Karpas-422 (cell line): ENCODE data around the gene PPP2R5E. TPM values are rescaled to one million over a fixed set of nuclear protein-coding genes. Genes with fewer than 3 reads are reported as not detected.

ENCODE experiments used
- DNase-seq: peaks from one replicate; pipeline ENCODE4 v3.0.0-alpha.2; 2015
- H2AFZ ChIP-seq: fragments of 200-600 bp; sonication (generic); 2 replicates; pipeline ENCODE4 v1.6.1; 2014; ENCODE audit warnings: antibody characterized with exemption, low read length, mixed read lengths
- H3K27ac ChIP-seq: fragments of 200-600 bp; sonication (generic); 2 replicates; pipeline ENCODE4 v1.5.1; 2014; ENCODE audit warnings: mild to moderate bottlenecking, low read length, moderate library complexity
- H3K27me3 ChIP-seq: fragments of 200-600 bp; sonication (generic); 2 replicates; pipeline ENCODE4 v1.6.1; 2014; ENCODE audit warnings: low read length, mixed read lengths
- H3K36me3 ChIP-seq: fragments of 200-600 bp; sonication (generic); 2 replicates; pipeline ENCODE4 v1.6.1; 2014; ENCODE audit warnings: low read length, mixed read lengths; ENCODE audit not compliant: insufficient read depth
- H3K4me1 ChIP-seq: fragments of 200-600 bp; sonication (generic); 2 replicates; pipeline ENCODE4 v1.6.1; 2014; ENCODE audit warnings: mild to moderate bottlenecking, low read length, mixed read lengths
- H3K4me2 ChIP-seq: fragments of 200-600 bp; sonication (generic); 2 replicates; pipeline ENCODE4 v1.6.1; 2014; ENCODE audit warnings: low read length, low read depth, mild to moderate bottlenecking; ENCODE audit not compliant: poor library complexity, severe bottlenecking
- H3K4me3 ChIP-seq: fragments of 200-600 bp; sonication (generic); 2 replicates; pipeline ENCODE4 v1.5.1; 2014; ENCODE audit warnings: mild to moderate bottlenecking, antibody characterized with exemption, low read length, mixed read lengths
- H3K79me2 ChIP-seq: fragments of 200-600 bp; sonication (generic); 2 replicates; pipeline ENCODE4 v1.6.1; 2014; ENCODE audit warnings: mild to moderate bottlenecking, low read length, mixed read lengths
- H3K9ac ChIP-seq: fragments of 200-600 bp; sonication (generic); 2 replicates; pipeline ENCODE4 v1.6.0; 2014; ENCODE audit warnings: low read length
- H3K9me2 ChIP-seq: fragments of 200-600 bp; sonication (generic), shearing (Covaris generic); replicated peaks from 2 replicates; pipeline ENCODE4 v1.6.0; 2014; ENCODE audit warnings: mild to moderate bottlenecking, low read length, moderate library complexity; ENCODE audit not compliant: insufficient read depth
- H3K9me3 ChIP-seq: fragments of 300-700, 200-600 bp; sonication (generic); 2 replicates; pipeline ENCODE4 v1.6.1; 2014; ENCODE audit warnings: low read length, mixed read lengths
- H4K20me1 ChIP-seq: fragments of 200-600 bp; sonication (generic); 2 replicates; pipeline ENCODE4 v1.6.1; 2014; ENCODE audit warnings: mild to moderate bottlenecking, antibody characterized with exemption, low read length, low read depth; ENCODE audit not compliant: insufficient read depth
- total RNA-seq: library from RNA; depleted of rRNA; stranded (reverse); fragments of >200 nt; shearing (Covaris generic); gene quantifications from 2 replicates; pipeline ENCODE4 v1.2.3, GENCODE V29; 2014; ENCODE audit warnings: low replicate concordance

The PPP2R5E gene
- total RNA-seq, 1 experiment from 2014 or later: 58.3 TPM

- Histone ChIP-seq H3K36me3 (no peaks in the 10 kb centered on the region), H3K4me3 (no peak overlapping the region), H3K9ac (no peak overlapping the region), H3K27me3 (no peaks in the 10 kb centered on the region), H3K4me1 (no peaks in the 10 kb centered on the region), H3K9me2 (no peaks in the 10 kb centered on the region), H3K9me3 (no peaks in the 10 kb centered on the region), H3K4me2 (no peak overlapping the region), H3K27ac (no peak overlapping the region), H4K20me1 (no peaks in the 10 kb centered on the region), H2AFZ (no peak overlapping the region), H3K79me2 (no peaks in the 10 kb centered on the region)
- DNase-seq: no peak
Observed at GRCh38 chr14:63345826-63346225, 197.4 kb downstream of the PPP2R5E start.

DNA sequence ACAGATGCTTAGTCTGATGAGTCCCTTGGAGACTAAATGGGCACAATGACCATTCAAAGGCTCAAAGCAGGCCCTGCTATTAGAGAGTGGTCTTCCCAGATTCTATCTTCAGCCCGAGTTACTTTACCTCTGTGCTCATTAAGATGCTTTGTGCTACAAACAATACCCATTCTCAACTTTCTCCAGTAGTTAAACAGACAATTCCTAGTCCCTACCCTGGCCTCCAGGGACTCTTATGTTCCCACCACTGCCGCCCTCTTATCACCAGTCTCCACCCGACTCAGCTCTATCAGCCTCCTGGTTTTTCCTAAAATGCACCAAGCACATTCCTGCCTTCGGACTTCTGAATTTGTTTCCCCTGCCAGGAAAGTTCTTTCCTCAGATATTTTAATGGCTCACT is 198.8 kb downstream of the PPP2R5E start:
- Histone ChIP-seq H2AFZ (no peak overlapping the region), H3K4me3 (no peak overlapping the region), H4K20me1 (no peaks in the 10 kb centered on the region), H3K27me3 (no peaks in the 10 kb centered on the region), H3K4me1 (no peaks in the 10 kb centered on the region), H3K36me3 (no peaks in the 10 kb centered on the region), H3K27ac (no peak overlapping the region), H3K9me2 (no peaks in the 10 kb centered on the region), H3K4me2 (no peak overlapping the region), H3K79me2 (no peaks in the 10 kb centered on the region), H3K9me3 (no peaks in the 10 kb centered on the region), H3K9ac (no peak overlapping the region)
- no peak for DNase-seq

- Histone ChIP-seq H3K36me3 (no peaks in the 10 kb centered on the region), H4K20me1 (no peaks in the 10 kb centered on the region), H3K4me3 (no peak overlapping the region), H2AFZ (no peak overlapping the region), H3K27ac (no peak overlapping the region), H3K79me2 (no peaks in the 10 kb centered on the region), H3K27me3 (no peaks in the 10 kb centered on the region), H3K9me3 (no peaks in the 10 kb centered on the region), H3K4me2 (no peak overlapping the region), H3K9me2 (no peaks in the 10 kb centered on the region), H3K9ac (no peak overlapping the region), H3K4me1 (no peaks in the 10 kb centered on the region)
- DNase-seq: no peak
Observed at GRCh38 chr14:63343878-63344277, 199.3 kb downstream of the PPP2R5E start.

DNA sequence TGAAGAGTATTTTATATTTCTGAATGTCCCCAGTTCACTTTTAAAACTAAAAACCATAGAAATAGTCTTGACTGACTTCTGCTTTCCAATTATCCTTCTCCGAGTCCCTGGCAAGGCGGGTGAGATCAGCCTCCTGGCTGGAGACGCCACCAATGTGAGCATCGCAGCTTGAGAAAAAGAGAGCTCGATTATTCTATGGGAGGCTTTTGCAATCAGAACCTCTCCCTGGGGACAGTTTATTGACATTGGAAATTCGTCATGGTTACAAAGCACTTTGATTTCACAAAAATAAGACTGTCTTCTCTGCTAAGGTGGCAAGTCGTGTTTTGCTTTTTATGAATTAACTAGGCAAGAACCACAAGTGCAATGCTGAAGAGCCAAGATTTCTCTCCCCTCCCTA is 200.8 kb downstream of the PPP2R5E start:
- Histone ChIP-seq H3K36me3 (no peaks in the 10 kb centered on the region), H3K79me2 (no peaks in the 10 kb centered on the region), H3K4me3 (no peak overlapping the region), H2AFZ (no peak overlapping the region), H3K27me3 (no peaks in the 10 kb centered on the region), H3K9me3 (no peaks in the 10 kb centered on the region), H3K27ac (no peak overlapping the region), H4K20me1 (no peaks in the 10 kb centered on the region), H3K4me1 (no peaks in the 10 kb centered on the region), H3K9ac (no peak overlapping the region), H3K9me2 (no peaks in the 10 kb centered on the region), H3K4me2 (no peak overlapping the region)
- no peak for DNase-seq

DNA sequence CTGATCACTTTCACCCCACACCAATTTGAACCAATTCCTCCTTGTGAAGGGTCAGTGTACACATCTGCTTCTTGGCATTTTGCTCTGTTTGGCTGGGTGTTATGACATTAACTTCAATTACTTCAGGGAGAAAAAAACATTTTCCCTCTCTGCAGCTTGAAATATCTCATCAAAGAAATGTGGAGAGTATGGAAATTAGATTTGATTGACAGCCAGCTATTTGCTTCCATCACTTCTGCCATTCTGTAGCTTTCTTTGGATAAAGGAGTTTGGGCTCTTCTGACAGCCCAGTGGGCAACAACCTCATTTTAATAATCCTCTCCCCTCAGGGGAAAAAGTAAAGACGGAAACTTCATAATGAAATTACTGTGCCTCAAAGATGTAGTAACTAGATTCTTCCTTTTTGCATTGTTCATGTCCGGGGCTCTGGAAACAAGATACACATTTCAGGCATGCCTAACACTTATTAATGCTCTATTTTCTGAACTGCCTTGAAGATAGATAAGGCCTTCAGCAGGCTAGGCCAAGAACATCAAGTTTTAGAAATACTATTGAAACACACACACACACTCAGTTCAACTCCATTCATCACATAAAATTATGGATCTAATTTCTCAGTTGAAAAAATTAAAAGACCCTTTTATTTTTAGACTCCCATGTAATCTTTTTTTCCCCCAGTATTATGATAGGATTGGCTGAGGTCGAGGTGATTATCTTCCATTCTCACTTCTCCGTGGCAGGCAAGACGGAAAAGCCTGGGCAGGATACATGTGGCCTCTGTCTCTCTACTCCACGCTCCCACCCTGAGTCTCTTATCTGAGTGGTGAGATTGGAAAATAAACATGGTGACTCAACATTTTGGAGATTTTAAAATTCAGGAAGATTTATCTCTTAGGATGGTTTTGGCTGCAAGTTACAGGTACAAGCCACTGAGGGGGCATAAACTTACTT is 214.1 kb downstream of the PPP2R5E start:
- H3K9me2 ChIP-seq: no peaks in the 10 kb centered on the region; the same call in 1 of the 2 replicates
- no peaks in the 10 kb centered on the region for H3K4me1 ChIP-seq
- H3K4me3 ChIP-seq: no peak overlapping the region
- no peak overlapping the region for H3K27ac ChIP-seq
- no peak overlapping the region for H3K9ac ChIP-seq
- peaks cover 3% of the 10 kb centered on the region; the same call in 1 of the 2 replicates for H3K27me3 ChIP-seq
- no peaks in the 10 kb centered on the region for H4K20me1 ChIP-seq
- H3K36me3 ChIP-seq: no peaks in the 10 kb centered on the region
- H3K4me2 ChIP-seq: no peak overlapping the region
- no peak overlapping the region for H2AFZ ChIP-seq
- DNase-seq: no peak
- H3K79me2 ChIP-seq: no peaks in the 10 kb centered on the region
- no peaks in the 10 kb centered on the region for H3K9me3 ChIP-seq

- DNase-seq: no peak
- Histone ChIP-seq H3K9me2 (no peaks in the 10 kb centered on the region; the same call in 1 of the 2 replicates), H2AFZ (no peak overlapping the region), H3K4me1 (no peaks in the 10 kb centered on the region), H4K20me1 (no peaks in the 10 kb centered on the region), H3K4me3 (no peak overlapping the region), H3K9me3 (no peaks in the 10 kb centered on the region), H3K9ac (no peak overlapping the region), H3K79me2 (no peaks in the 10 kb centered on the region), H3K36me3 (no peaks in the 10 kb centered on the region), H3K27me3 (peaks cover 3% of the 10 kb centered on the region; the same call in 1 of the 2 replicates), H3K4me2 (no peak overlapping the region), H3K27ac (no peak overlapping the region)
Observed at GRCh38 chr14:63326840-63327239, 216.3 kb downstream of the PPP2R5E start.

GRCh38 chr14:63322897-63323573 is 220.1 kb downstream of the PPP2R5E start:
- no peak overlapping the region for H3K4me3 ChIP-seq
- H3K79me2 ChIP-seq: no peaks in the 10 kb centered on the region
- no peak overlapping the region for H3K9ac ChIP-seq
- H3K36me3 ChIP-seq: no peaks in the 10 kb centered on the region
- no peak for DNase-seq
- no peaks in the 10 kb centered on the region for H3K4me1 ChIP-seq
- no peak overlapping the region for H2AFZ ChIP-seq
- no peaks in the 10 kb centered on the region; the same call in 1 of the 2 replicates for H3K9me2 ChIP-seq
- H3K27me3 ChIP-seq: no peaks in the 10 kb centered on the region
- no peak overlapping the region for H3K4me2 ChIP-seq
- no peak overlapping the region for H3K27ac ChIP-seq
- no peaks in the 10 kb centered on the region for H4K20me1 ChIP-seq
- H3K9me3 ChIP-seq: no peaks in the 10 kb centered on the region

- no peak for DNase-seq
- Histone ChIP-seq H3K9me2 (no peaks in the 10 kb centered on the region), H3K9ac (no peak overlapping the region)
Observed at GRCh38 chr14:63322472-63322871, 220.7 kb downstream of the PPP2R5E start.

More at GRCh38 chr14:63322472-63322871, 220.7 kb downstream of the PPP2R5E start:
- H3K4me1 ChIP-seq: no peaks in the 10 kb centered on the region
- H3K4me2 ChIP-seq: no peak overlapping the region
- H3K4me3 ChIP-seq: no peak overlapping the region
- no peaks in the 10 kb centered on the region for H4K20me1 ChIP-seq
- no peak overlapping the region for H2AFZ ChIP-seq
- H3K79me2 ChIP-seq: no peaks in the 10 kb centered on the region
- no peak overlapping the region for H3K27ac ChIP-seq
- no peaks in the 10 kb centered on the region for H3K9me3 ChIP-seq
- no peaks in the 10 kb centered on the region for H3K27me3 ChIP-seq
- H3K36me3 ChIP-seq: no peaks in the 10 kb centered on the region
